ENCODE results near the gene PICALM. TPM values are rescaled to one million over a fixed set of nuclear protein-coding genes. Genes with fewer than 3 reads are reported as not detected.

The PICALM gene
- total RNA-seq, result 732 TPM

GRCh38 chr11:86068951-86069407 is at the start of gene PICALM:
Gene PICALM (minus strand): TSS chr11:86069084. CDS start chr11:86068780, 304 bp downstream.

Other genes starting within 250 kb of the PICALM start
- not detected for gene CCDC83, start 213.7 kb downstream of the PICALM start, total RNA-seq
- 51.6 TPM for gene EED, start 175.7 kb upstream of the PICALM start, total RNA-seq
- gene HIKESHI, start 233.2 kb upstream of the PICALM start, total RNA-seq, result 47.6 TPM

Data from parietal lobe (tissue), 1 donor.